ENCODE data around the gene NRXN3.

NRXN3 gene

DNA sequence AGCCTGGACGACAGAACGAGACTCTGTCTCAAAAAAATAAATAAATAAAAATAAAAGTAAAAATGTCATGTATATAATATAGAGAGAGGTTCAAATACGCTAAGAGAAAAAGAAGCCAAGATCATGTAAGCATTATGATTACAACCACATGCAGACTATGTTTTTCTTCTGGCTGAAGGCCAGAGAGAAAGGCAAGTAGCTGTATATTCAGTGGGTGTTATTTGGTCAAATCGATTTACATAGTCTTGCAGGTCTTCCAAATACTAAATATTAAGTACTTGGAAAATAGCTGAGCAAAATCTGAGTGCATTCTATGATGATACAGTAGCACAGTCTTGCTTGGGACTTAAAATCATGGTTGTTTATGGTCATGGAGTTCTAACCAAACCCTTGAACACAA lies 1283.1 kb downstream of the NRXN3 start:
- Histone ChIP-seq H4K20me1 (ENCODE audit: insufficient read depth, low read length) (no peaks in the 10 kb centered on the region), H3F3A (ENCODE audit: insufficient read depth, low read length) (no peaks in the 10 kb centered on the region), H2AFZ (ENCODE audit: low read length) (no peak overlapping the region), H3K4me3 (ENCODE audit: low read depth, low read length, poor library complexity, severe bottlenecking) (no peak overlapping the region), H3K27me3 (ENCODE audit: insufficient read depth, low read length) (no peaks in the 10 kb centered on the region), H3K4me1 (ENCODE audit: insufficient read depth, low read length, severe bottlenecking) (no peaks in the 10 kb centered on the region), H3K4me2 (ENCODE audit: low read length) (no peak overlapping the region), H3K9me3 (ENCODE audit: low read length) (no peaks in the 10 kb centered on the region), H3K79me2 (ENCODE audit: insufficient read depth, low read length) (no peaks in the 10 kb centered on the region), H3K9me2 (ENCODE audit: low read depth, low read length) (no peaks in the 10 kb centered on the region), H3K9ac (ENCODE audit: low read length) (no peak overlapping the region), H3K27ac (ENCODE audit: low read depth, low read length, poor library complexity, severe bottlenecking) (no peak overlapping the region), H3K36me3 (ENCODE audit: insufficient read depth, low read length) (no peaks in the 10 kb centered on the region)
- TF ChIP-seq CTCF (IDR thresholded peaks at IDR 0.05; ENCODE audit: low read length) (no peak), EZH2 (IDR thresholded peaks at IDR 0.05; ENCODE audit: borderline replicate concordance, low read length) (no peak)

GRCh38 chr14:79464468-79464867 lies 1294.3 kb downstream of the NRXN3 start:
- Histone ChIP-seq H3K4me3 (ENCODE audit: low read depth, low read length, poor library complexity, severe bottlenecking) (no peak overlapping the region), H3K27me3 (ENCODE audit: insufficient read depth, low read length) (no peaks in the 10 kb centered on the region), H3K79me2 (ENCODE audit: insufficient read depth, low read length) (no peaks in the 10 kb centered on the region), H4K20me1 (ENCODE audit: insufficient read depth, low read length) (no peaks in the 10 kb centered on the region), H3K9me3 (ENCODE audit: low read length) (no peaks in the 10 kb centered on the region), H3K9me2 (ENCODE audit: low read depth, low read length) (no peaks in the 10 kb centered on the region), H3K27ac (ENCODE audit: low read depth, low read length, poor library complexity, severe bottlenecking) (no peak overlapping the region), H2AFZ (ENCODE audit: low read length) (no peak overlapping the region), H3K9ac (ENCODE audit: low read length) (no peak overlapping the region), H3K4me1 (ENCODE audit: insufficient read depth, low read length, severe bottlenecking) (no peaks in the 10 kb centered on the region), H3K36me3 (ENCODE audit: insufficient read depth, low read length) (no peaks in the 10 kb centered on the region), H3K4me2 (ENCODE audit: low read length) (no peak overlapping the region), H3F3A (ENCODE audit: insufficient read depth, low read length) (no peaks in the 10 kb centered on the region)
- TF ChIP-seq EZH2 (IDR thresholded peaks at IDR 0.05; ENCODE audit: borderline replicate concordance, low read length) (no peak), CTCF (IDR thresholded peaks at IDR 0.05; ENCODE audit: low read length) (no peak)

- no peaks in the 10 kb centered on the region for H3K36me3 ChIP-seq (ENCODE audit: insufficient read depth, low read length)
- no peak overlapping the region for H3K4me3 ChIP-seq (ENCODE audit: low read depth, low read length, poor library complexity, severe bottlenecking)
- no peaks in the 10 kb centered on the region for H3K9me2 ChIP-seq (ENCODE audit: low read depth, low read length)
- H3F3A ChIP-seq (ENCODE audit: insufficient read depth, low read length), result no peaks in the 10 kb centered on the region
- no peak overlapping the region for H3K4me2 ChIP-seq (ENCODE audit: low read length)
- no peak for TF ChIP-seq EZH2 (IDR thresholded peaks at IDR 0.05; ENCODE audit: borderline replicate concordance, low read length)
- no peak for TF ChIP-seq CTCF (IDR thresholded peaks at IDR 0.05; ENCODE audit: low read length)
- no peak overlapping the region for H3K9ac ChIP-seq (ENCODE audit: low read length)
- H4K20me1 ChIP-seq (ENCODE audit: insufficient read depth, low read length), result no peaks in the 10 kb centered on the region
- no peaks in the 10 kb centered on the region for H3K27me3 ChIP-seq (ENCODE audit: insufficient read depth, low read length)
- no peaks in the 10 kb centered on the region for H3K9me3 ChIP-seq (ENCODE audit: low read length)
- no peaks in the 10 kb centered on the region for H3K4me1 ChIP-seq (ENCODE audit: insufficient read depth, low read length, severe bottlenecking)
- no peaks in the 10 kb centered on the region for H3K79me2 ChIP-seq (ENCODE audit: insufficient read depth, low read length)
- H2AFZ ChIP-seq (ENCODE audit: low read length), result no peak overlapping the region
- no peak overlapping the region for H3K27ac ChIP-seq (ENCODE audit: low read depth, low read length, poor library complexity, severe bottlenecking)
These were observed 1295.5 kb downstream of the NRXN3 start for GRCh38 chr14:79465651-79466050.

All from OCI-LY1 (cell line).